ENCODE measurements around the gene XCL1.

DNA sequence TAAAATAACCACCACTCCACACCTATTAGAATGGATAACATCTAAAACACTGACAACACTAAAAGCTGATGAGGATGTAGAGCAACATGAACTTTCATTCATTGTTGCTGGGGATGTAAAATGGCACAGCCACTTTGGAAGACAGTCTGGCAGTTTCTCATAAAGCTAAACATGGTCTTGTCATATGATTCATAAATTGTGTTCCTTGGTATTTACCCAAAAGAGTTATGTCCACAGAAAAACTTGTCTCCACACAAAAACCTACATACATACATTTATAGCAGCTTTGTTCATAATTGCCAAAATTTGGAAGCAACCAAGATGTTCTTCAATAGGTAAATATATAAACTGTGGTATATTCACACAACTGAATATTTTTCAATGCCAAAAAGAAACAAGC, 16.0 kb upstream of the XCL1 start:
- no peak for TF ChIP-seq GATA2 (IDR thresholded peaks at IDR 0.05; ENCODE audit: low read depth, low read length)
- no peak for TF ChIP-seq GATA3 (IDR thresholded peaks at IDR 0.05; ENCODE audit: low read depth, low read length)
